GM19372 (cell line): ENCODE results near the gene ZER1.
"Not testable (repeated sequence)": the region's sequence is repeated elsewhere in the genome, so short reads cannot be mapped to it uniquely, and the experiment has no call there.

Source experiments
- ATAC-seq: cut with Tn5 transposase; IDR thresholded peaks from one replicate; pipeline ENCODE4 v1.9.1; 2021; ENCODE audit warnings: mild to moderate bottlenecking, low read depth, moderate library complexity; ENCODE audit not compliant: unreplicated experiment

Gene ZER1

GRCh38 chr9:128771745-128772519 is at the start of gene ZER1:
ZER1 (minus strand) TSS chr9:128771927; CDS start chr9:128755565, 16,362 bp downstream.
- peak; percentile 95 for ATAC-seq

- ATAC-seq: no peak
Measured at GRCh38 chr9:128820665-128821583, 49.2 kb upstream of the ZER1 start.

- ATAC-seq: no peak
Measured at GRCh38 chr9:128819716-128820664, 48.3 kb upstream of the ZER1 start.

GRCh38 chr9:128818839-128819715 is 47.4 kb upstream of the ZER1 start:
- ATAC-seq: peak; percentile 31

- ATAC-seq: peak; percentile 78
Measured at GRCh38 chr9:128818099-128818838, 46.5 kb upstream of the ZER1 start, which contains the start of gene ENDOG. ENDOG (plus strand) TSS chr9:128818500; CDS start chr9:128818685, 185 bp downstream.

- no peak for ATAC-seq
Measured at GRCh38 chr9:128810873-128811272, 39.1 kb upstream of the ZER1 start.

- ATAC-seq: no peak
Measured at GRCh38 chr9:128809831-128810230, 38.1 kb upstream of the ZER1 start.

GRCh38 chr9:128809036-128809599 is 37.4 kb upstream of the ZER1 start:
- no peak for ATAC-seq

GRCh38 chr9:128808543-128808942 is 36.8 kb upstream of the ZER1 start:
- no peak for ATAC-seq

GRCh38 chr9:128807827-128808226 is 36.1 kb upstream of the ZER1 start:
- no peak for ATAC-seq

- ATAC-seq: no peak
Measured at GRCh38 chr9:128805661-128806060, 33.9 kb upstream of the ZER1 start.

- ATAC-seq: no peak
Measured at GRCh38 chr9:128802482-128802881, 30.8 kb upstream of the ZER1 start.

GRCh38 chr9:128800061-128800460 is 28.3 kb upstream of the ZER1 start:
- ATAC-seq: no peak

- ATAC-seq: no peak
Measured at GRCh38 chr9:128798896-128799295, 27.2 kb upstream of the ZER1 start.

- ATAC-seq: not testable (repeated sequence)
Measured at GRCh38 chr9:128794961-128795360, 23.2 kb upstream of the ZER1 start.

GRCh38 chr9:128792978-128793686 is 21.4 kb upstream of the ZER1 start:
- no peak for ATAC-seq

GRCh38 chr9:128792134-128792533 is 20.4 kb upstream of the ZER1 start:
- no peak for ATAC-seq

- no peak for ATAC-seq
Measured at GRCh38 chr9:128790536-128790935, 18.8 kb upstream of the ZER1 start.
